ENCODE measurements around the gene TGFBR2.

TGFBR2 gene

DNA sequence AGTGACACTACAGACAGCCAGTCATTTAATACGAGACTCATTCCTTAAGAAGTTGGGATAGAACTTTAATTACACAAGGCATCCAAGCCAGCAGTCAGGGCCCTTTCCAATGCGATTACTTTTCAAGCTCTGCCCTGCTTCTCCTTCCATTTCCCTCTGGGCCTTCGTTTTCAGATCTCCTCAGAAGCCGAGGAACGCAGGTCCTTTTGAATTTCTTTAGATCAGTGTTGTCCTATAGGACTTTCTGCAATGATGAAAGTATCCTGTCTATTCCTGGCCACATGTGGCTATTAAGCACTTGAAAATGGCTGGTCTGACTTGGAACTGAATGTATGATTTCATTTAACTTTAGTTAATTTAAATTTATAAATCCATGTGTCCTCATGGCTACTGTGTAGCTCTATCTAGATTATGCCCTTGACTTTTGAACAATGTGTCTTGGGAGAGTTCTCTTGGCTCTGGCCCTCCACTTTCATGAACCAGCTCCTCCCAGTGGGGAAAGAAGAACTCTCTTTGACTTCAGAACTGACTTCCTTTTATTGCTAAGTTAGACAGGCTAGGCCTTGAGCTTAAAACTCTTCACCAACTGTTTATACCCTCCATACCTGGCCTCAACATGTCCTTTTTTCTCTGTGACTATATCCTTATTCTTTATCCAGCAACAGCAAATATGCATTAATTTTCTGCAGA lies 22.6 kb downstream of the TGFBR2 start:
- no peak overlapping the region for H3K9ac ChIP-seq (ENCODE audit: low read length in 2 of 2)
- peaks cover 0 to 3% of the 10 kb centered on the region in 2 donors for H3K36me3 ChIP-seq (ENCODE audit: control insufficient read depth in 2 of 2, insufficient read depth in 2 of 2, low read length in 2 of 2)
- H3K27ac ChIP-seq (ENCODE audit: low read length), result no peak overlapping the region
- H3K27me3 ChIP-seq (ENCODE audit: control insufficient read depth in 1 of 2, insufficient read depth in 2 of 2, low read length in 2 of 2), result no peaks in the 10 kb centered on the region
- H3K4me1 ChIP-seq (ENCODE audit: control insufficient read depth, insufficient read depth, low read length), result peaks cover 13% of the 10 kb centered on the region
- no peaks in the 10 kb centered on the region for H3K9me3 ChIP-seq (ENCODE audit: control insufficient read depth in 2 of 2, low read length in 2 of 2)
- no peak overlapping the region for H3K4me3 ChIP-seq (ENCODE audit: low read length in 2 of 2)

DNA sequence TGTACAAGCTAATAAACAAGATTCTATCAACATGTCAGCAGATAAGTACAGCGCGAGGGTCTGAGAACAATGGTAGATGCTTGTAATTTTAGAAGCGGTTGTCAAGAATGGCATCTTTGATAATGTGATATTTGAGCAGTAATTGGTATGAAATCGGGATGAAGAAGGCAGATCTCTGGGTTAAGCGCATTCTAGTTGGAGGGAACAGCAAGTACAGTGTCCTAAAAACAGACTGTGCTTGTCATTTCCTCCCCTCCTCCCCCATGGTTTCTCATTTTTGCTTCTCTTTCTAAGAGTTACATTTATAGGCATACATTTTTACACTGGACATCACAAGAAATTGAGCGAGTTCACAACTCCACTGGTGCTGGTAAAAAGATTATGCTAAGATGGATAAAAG lies 23.3 kb downstream of the TGFBR2 start:
- no peak overlapping the region for H3K27ac ChIP-seq (ENCODE audit: low read length)
- H3K4me1 ChIP-seq (ENCODE audit: control insufficient read depth, insufficient read depth, low read length), result peaks cover 16% of the 10 kb centered on the region

DNA sequence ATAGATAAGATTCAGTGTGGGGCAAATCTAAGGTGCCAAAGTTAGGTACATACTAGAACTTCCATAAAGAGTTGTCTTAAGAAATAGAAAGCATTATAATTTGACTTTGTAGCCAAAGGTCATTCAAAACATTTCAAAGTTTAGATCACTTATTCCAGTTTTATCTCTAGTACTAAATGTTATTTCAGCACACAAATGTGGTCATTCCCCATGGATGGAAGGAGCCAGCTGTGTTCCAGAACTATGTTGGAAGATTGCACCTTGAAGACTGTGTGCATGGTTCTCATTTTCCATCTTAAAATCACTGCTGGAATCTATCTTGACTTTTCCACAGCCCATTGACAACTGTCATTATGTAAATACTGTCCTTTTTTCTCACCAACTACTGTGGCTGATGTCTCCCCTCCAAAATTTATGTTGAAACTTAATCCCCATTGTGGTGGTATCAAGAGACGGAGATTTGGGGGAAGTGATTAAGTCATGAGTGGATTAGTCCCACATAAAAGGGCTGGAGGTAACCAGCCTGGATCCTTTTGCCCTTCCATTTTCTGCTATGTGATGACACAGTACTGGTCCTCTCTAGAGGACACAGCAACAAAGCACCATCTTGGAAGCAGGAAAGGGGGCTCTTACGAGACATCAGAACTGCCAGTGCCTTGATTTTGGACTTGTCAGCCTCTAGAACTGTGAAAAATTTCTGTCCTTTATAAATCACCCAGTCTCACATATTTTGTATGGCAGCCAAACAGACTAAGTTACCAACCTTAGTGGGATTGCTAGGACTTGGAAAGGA lies 24.0 kb downstream of the TGFBR2 start:
- Histone ChIP-seq H3K4me1 (ENCODE audit: control insufficient read depth, insufficient read depth, low read length) (peaks cover 16% of the 10 kb centered on the region), H3K36me3 (ENCODE audit: control insufficient read depth in 2 of 2, insufficient read depth in 2 of 2, low read length in 2 of 2) (peaks cover 0 to 3% of the 10 kb centered on the region in 2 donors), H3K27ac (ENCODE audit: low read length) (no peak overlapping the region), H3K27me3 (ENCODE audit: control insufficient read depth in 1 of 2, insufficient read depth in 2 of 2, low read length in 2 of 2) (no peaks in the 10 kb centered on the region), H3K4me3 (ENCODE audit: low read length in 2 of 2) (no peak overlapping the region), H3K9me3 (ENCODE audit: control insufficient read depth in 2 of 2, low read length in 2 of 2) (no peaks in the 10 kb centered on the region), H3K9ac (ENCODE audit: low read length in 2 of 2) (no peak overlapping the region)

More for the DNA sequence above, 23.3 kb downstream of the TGFBR2 start:
- H3K9ac ChIP-seq (ENCODE audit: low read length in 2 of 2), result no peak overlapping the region
- no peaks in the 10 kb centered on the region for H3K27me3 ChIP-seq (ENCODE audit: control insufficient read depth in 1 of 2, insufficient read depth in 2 of 2, low read length in 2 of 2)
- no peaks in the 10 kb centered on the region for H3K9me3 ChIP-seq (ENCODE audit: control insufficient read depth in 2 of 2, low read length in 2 of 2)
- H3K4me3 ChIP-seq (ENCODE audit: low read length in 2 of 2), result no peak overlapping the region
- H3K36me3 ChIP-seq (ENCODE audit: control insufficient read depth in 2 of 2, insufficient read depth in 2 of 2, low read length in 2 of 2), result peaks cover 0 to 3% of the 10 kb centered on the region in 2 donors

DNA sequence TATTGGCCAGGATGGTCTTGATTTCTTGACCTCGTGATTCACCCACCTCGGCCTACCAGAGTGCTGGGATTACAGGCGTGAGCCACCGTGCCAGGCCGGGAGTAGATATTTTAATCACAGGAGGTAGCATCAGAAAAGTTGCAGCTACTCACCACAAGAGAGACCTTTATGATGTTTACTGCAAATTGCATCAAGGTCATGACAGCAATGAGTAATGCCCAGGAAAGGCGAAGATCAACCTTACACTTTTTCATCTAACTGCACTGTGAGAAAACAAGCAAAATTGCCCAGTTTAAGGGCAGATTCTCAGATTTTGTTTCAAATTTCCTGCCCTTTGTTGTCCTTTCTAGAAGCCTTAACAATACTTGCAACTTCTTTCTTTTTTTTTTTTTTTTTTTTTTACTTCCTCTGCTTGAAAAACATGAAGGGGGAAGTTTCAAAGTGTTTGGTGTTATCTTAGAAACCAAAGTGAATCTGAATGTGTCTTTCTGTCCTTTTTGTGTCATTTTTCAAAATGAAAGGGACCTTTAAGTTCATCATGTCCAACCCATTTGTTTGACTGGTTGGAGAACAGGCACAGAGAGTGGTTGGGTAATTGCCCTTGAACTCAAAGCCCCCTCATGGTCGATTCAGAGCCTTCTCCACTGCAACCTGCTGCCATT lies 25.0 kb downstream of the TGFBR2 start:
- Histone ChIP-seq H3K9ac (ENCODE audit: low read length in 2 of 2) (no peak overlapping the region), H3K27ac (ENCODE audit: low read length) (no peak overlapping the region), H3K4me3 (ENCODE audit: low read length in 2 of 2) (no peak overlapping the region), H3K9me3 (ENCODE audit: control insufficient read depth in 2 of 2, low read length in 2 of 2) (no peaks in the 10 kb centered on the region), H3K27me3 (ENCODE audit: control insufficient read depth in 1 of 2, insufficient read depth in 2 of 2, low read length in 2 of 2) (no peaks in the 10 kb centered on the region), H3K4me1 (ENCODE audit: control insufficient read depth, insufficient read depth, low read length) (peaks cover 16% of the 10 kb centered on the region), H3K36me3 (ENCODE audit: control insufficient read depth in 2 of 2, insufficient read depth in 2 of 2, low read length in 2 of 2) (peaks cover 0 to 3% of the 10 kb centered on the region in 2 donors)

DNA sequence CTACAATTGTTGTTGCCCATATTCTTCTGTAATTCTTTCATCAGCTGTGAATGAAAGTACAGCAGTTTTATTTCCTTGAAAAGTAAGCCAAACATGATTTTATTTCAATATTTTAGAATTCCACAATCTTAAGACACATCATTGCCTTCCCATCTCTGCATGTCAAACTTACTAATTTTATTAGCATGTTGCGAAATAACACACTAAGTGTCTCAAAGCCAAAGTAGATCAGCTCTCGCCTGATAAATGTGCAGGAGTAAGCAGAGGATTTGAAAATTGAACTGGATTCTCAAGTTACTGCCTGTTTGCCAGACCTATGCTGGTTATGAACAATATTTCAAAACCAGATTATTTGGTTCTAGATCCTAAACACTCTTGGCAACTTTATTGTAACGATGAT lies 25.7 kb downstream of the TGFBR2 start:
- no peak overlapping the region for H3K27ac ChIP-seq (ENCODE audit: low read length)
- H3K4me3 ChIP-seq (ENCODE audit: low read length in 2 of 2), result no peak overlapping the region
- H3K36me3 ChIP-seq (ENCODE audit: control insufficient read depth in 2 of 2, insufficient read depth in 2 of 2, low read length in 2 of 2), result peaks cover 0 to 3% of the 10 kb centered on the region in 2 donors
- H3K9ac ChIP-seq (ENCODE audit: low read length in 2 of 2), result no peak overlapping the region
- H3K27me3 ChIP-seq (ENCODE audit: control insufficient read depth in 1 of 2, insufficient read depth in 2 of 2, low read length in 2 of 2), result no peaks in the 10 kb centered on the region
- no peaks in the 10 kb centered on the region for H3K9me3 ChIP-seq (ENCODE audit: control insufficient read depth in 2 of 2, low read length in 2 of 2)
- H3K4me1 ChIP-seq (ENCODE audit: control insufficient read depth, insufficient read depth, low read length), result peaks cover 13% of the 10 kb centered on the region

DNA sequence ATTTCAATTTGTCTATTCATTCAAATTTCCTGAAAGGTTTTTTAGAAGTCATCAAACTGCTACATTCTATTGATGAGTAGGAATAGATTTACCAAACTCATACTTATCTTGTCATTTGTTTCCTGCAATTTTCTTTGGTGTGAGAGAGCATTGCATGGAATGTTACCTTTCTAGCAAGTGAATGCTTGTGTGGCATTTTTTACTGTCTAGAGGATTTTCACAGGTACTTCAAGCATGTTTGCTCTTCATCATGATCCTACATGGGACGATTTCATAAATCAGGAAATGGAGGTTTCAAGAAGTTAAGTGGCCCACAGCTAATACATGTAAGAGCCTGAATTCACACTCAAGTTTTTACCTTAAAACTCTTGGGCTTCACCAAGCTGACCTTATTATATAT lies 26.1 kb downstream of the TGFBR2 start:
- Histone ChIP-seq H3K9ac (ENCODE audit: low read length in 2 of 2) (no peak overlapping the region), H3K27ac (ENCODE audit: low read length) (no peak overlapping the region), H3K36me3 (ENCODE audit: control insufficient read depth in 2 of 2, insufficient read depth in 2 of 2, low read length in 2 of 2) (peaks cover 0 to 3% of the 10 kb centered on the region in 2 donors), H3K27me3 (ENCODE audit: control insufficient read depth in 1 of 2, insufficient read depth in 2 of 2, low read length in 2 of 2) (no peaks in the 10 kb centered on the region), H3K4me1 (ENCODE audit: control insufficient read depth, insufficient read depth, low read length) (peaks cover 13% of the 10 kb centered on the region), H3K9me3 (ENCODE audit: control insufficient read depth in 2 of 2, low read length in 2 of 2) (no peaks in the 10 kb centered on the region), H3K4me3 (ENCODE audit: low read length in 2 of 2) (no peak overlapping the region)

DNA sequence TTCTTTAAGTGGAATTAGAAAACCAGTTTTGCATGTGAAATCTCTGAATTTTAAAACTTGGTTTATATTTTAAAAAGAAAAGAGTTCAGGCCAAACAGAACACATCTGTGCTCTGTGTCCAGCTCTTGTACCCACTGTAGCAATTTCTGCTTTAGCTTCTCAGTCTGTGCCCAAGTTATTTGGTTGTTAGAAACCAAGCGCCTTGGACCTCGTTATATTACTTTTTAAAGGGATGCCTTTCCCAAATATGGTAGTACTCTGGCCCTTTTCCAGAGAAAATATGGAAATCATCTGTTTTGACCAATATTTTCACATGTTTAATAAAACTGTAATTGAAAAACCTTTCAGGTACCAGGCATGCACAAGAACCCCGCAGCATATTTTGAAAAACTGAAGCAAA lies 27.3 kb downstream of the TGFBR2 start:
- no peak overlapping the region for H3K27ac ChIP-seq (ENCODE audit: low read length)

DNA sequence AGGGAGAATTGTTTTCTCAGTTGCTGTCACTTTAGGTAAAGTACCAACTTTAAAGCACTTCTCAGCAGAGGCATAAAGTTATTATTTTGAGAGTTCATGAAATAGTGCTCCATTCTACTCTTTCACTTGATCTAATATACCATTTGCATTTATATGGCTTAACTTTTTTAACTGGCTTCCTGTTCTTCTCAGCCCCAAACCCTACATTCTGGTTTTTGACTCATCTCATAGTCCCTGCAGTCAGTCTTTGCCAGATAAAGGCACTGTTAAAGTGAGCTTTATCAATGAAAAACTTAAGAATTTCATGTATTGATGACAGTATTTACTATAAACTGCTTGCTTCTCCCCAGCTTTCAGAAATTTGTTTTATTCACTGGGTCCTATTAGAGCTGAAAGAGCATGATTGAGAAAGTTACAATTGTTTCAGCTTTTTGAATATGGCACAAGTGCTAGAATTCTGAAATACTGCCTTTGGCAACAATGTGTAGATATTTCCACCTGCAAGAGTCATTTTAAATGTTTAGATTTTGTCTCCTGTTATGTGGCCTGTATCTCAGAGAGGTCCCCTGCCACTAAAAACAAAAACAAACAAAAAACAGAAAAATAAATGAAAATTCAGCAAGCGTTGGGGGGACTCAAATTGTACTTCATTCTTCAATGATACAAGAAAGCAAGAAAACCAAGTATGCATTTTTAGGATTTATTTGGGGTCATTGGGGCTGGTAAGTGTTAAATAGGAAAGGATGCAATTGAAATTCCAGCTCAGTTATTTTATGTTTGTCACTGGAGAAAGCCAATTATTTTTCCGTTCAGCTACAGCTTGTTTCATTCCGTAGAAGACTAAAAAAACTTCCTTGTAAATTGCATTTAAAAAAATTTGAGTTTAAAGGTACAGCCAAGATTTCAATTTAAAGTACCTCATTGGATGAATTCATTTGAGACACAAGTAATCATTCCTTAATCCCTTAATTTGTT lies 28.6 kb downstream of the TGFBR2 start:
- peaks cover 0 to 3% of the 10 kb centered on the region in 2 donors for H3K36me3 ChIP-seq (ENCODE audit: control insufficient read depth in 2 of 2, insufficient read depth in 2 of 2, low read length in 2 of 2)
- no peak overlapping the region for H3K9ac ChIP-seq (ENCODE audit: low read length in 2 of 2)
- no peak overlapping the region for H3K4me3 ChIP-seq (ENCODE audit: low read length in 2 of 2)
- H3K27me3 ChIP-seq (ENCODE audit: control insufficient read depth in 1 of 2, insufficient read depth in 2 of 2, low read length in 2 of 2), result no peaks in the 10 kb centered on the region
- H3K9me3 ChIP-seq (ENCODE audit: control insufficient read depth in 2 of 2, low read length in 2 of 2), result no peaks in the 10 kb centered on the region
- no peak overlapping the region for H3K27ac ChIP-seq (ENCODE audit: low read length)
- peaks cover 12% of the 10 kb centered on the region for H3K4me1 ChIP-seq (ENCODE audit: control insufficient read depth, insufficient read depth, low read length)

More for the DNA sequence above, 27.3 kb downstream of the TGFBR2 start:
- Histone ChIP-seq H3K9me3 (ENCODE audit: control insufficient read depth in 2 of 2, low read length in 2 of 2) (no peaks in the 10 kb centered on the region), H3K27me3 (ENCODE audit: control insufficient read depth in 1 of 2, insufficient read depth in 2 of 2, low read length in 2 of 2) (no peaks in the 10 kb centered on the region), H3K36me3 (ENCODE audit: control insufficient read depth in 2 of 2, insufficient read depth in 2 of 2, low read length in 2 of 2) (peaks cover 0 to 3% of the 10 kb centered on the region in 2 donors), H3K4me1 (ENCODE audit: control insufficient read depth, insufficient read depth, low read length) (peaks cover 10% of the 10 kb centered on the region), H3K4me3 (ENCODE audit: low read length in 2 of 2) (no peak overlapping the region), H3K9ac (ENCODE audit: low read length in 2 of 2) (no peak overlapping the region)

DNA sequence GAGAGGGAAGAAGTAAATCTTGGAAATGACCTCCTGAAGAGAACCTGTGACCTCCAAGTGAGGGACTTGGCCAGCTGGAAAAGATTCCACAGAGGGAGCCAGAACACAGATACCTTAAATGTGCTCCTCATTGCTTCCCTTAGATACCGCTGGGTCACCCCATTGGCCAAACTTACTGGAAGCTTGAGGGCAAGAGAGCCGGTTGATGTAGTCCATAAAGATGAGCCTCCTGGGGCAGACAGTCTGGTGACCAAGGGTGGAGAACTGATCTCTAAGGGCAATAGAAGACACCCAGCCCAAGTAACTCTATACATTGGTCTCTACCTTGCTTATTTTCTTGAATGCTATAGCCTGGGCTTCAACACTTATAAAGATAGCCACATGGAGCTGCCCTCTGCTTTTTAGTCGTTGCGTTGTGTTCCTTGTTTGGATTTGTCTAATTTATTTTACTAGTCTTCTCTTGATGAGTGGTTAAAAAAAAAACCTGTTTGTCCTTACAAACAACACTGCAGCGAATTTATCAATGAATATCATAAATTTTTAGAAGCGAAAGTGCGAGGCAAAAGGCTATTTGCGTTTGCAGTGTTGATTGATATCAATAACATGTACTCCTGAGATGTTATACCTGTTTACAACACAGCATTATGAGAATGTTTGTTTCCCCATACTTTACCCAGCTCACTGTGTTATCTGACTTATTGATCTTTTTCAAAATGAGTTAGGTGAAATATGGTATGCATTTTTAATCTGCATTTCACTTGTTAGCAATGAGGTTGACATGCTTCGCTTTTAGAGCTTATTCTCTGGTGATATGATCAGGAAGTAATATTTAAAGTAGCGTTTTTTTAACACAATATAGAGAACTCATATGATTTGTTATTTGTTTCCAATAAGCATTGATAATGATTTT lies 31.2 kb downstream of the TGFBR2 start:
- Histone ChIP-seq H3K27ac (ENCODE audit: low read length) (no peak overlapping the region), H3K4me1 (ENCODE audit: control insufficient read depth, insufficient read depth, low read length) (peaks cover 19% of the 10 kb centered on the region), H3K9ac (ENCODE audit: low read length in 2 of 2) (no peak overlapping the region), H3K36me3 (ENCODE audit: control insufficient read depth in 2 of 2, insufficient read depth in 2 of 2, low read length in 2 of 2) (no peaks in the 10 kb centered on the region), H3K4me3 (ENCODE audit: low read length in 2 of 2) (no peak overlapping the region), H3K9me3 (ENCODE audit: control insufficient read depth in 2 of 2, low read length in 2 of 2) (no peaks in the 10 kb centered on the region), H3K27me3 (ENCODE audit: control insufficient read depth in 1 of 2, insufficient read depth in 2 of 2, low read length in 2 of 2) (no peaks in the 10 kb centered on the region)

Data from stomach smooth muscle (tissue), 2 donors.